Ramos (cell line): Measurements from ENCODE around the gene SNX10.

Source experiments
- in situ Hi-C: fragments of 300-500 bp; cut with MboI; formaldehyde crosslinking; loops from one replicate; pipeline ENCODE4 v1.14.3; 2022; ENCODE audit warnings: low sequenced_read_pairs; ENCODE audit not compliant: unreplicated experiment

SNX10 gene

DNA sequence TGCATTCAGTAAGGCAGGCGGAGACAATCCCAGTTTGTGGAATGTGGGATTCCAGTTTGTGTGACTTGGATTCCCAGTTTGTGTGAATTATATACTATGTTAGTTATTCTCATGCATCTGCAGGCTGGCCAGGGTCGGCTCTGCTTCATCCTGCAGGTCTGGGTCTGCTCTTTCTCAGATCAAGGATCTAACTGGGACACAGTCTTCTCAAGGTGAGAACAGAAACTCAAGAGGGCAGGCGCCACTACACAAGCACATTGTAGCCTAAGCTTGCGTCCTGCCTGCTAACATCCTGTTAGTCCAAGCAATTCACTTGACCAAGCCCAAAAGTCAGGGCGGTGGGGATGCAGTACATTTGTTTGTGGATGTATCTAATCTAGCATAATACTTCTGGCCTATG lies 131.1 kb downstream of the SNX10 start:
- in situ Hi-C loops: no loop called here

- in situ Hi-C loops: no loop called here
Observed at GRCh38 chr7:26423436-26423835, 131.8 kb downstream of the SNX10 start.
